ENCODE data around the gene PAQR6.
A peak's percentile ranks its signal among the peaks of the same experiment; 100 is the strongest.

PAQR6 gene

DNA sequence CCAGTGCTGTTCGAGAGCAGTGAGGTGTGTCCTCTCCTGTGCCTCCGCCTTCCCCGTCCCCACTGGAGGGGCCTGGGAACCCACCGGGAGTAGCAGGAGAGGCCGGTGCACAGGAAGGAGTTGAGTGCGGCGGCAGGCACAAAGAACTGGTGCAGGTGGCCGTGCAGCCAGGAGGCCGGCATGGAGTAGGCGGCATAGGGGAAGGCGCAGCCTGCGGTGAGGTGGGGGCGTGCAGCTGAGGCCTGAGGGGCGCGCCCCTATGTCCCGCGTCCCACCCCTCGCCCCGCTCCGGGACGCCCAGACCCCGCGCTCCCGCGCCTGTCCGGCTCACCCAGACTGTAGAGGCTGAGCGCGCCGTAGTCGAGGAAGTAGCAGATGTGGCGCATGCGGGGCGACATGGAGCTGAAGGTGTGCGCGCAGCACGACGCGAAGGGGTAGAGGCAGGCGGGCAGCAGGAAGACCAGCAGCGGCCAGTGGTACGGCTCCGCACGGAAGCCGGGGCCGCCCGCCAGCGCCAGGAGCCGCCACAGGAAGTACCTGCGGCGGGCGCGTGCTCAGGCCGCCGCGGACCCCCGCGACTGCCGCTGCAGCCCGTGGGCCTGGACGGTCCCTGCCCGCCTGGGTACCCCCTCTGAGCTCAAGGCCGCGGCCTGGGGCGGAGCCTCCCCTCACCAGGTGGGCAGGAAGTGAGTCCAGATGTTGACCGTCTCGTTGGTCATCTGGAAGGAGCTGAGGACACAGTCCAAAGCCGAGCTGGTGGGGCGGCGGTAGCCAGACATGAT, 2.2 kb downstream of the PAQR6 start:
- TF ChIP-seq, protein P1, sequence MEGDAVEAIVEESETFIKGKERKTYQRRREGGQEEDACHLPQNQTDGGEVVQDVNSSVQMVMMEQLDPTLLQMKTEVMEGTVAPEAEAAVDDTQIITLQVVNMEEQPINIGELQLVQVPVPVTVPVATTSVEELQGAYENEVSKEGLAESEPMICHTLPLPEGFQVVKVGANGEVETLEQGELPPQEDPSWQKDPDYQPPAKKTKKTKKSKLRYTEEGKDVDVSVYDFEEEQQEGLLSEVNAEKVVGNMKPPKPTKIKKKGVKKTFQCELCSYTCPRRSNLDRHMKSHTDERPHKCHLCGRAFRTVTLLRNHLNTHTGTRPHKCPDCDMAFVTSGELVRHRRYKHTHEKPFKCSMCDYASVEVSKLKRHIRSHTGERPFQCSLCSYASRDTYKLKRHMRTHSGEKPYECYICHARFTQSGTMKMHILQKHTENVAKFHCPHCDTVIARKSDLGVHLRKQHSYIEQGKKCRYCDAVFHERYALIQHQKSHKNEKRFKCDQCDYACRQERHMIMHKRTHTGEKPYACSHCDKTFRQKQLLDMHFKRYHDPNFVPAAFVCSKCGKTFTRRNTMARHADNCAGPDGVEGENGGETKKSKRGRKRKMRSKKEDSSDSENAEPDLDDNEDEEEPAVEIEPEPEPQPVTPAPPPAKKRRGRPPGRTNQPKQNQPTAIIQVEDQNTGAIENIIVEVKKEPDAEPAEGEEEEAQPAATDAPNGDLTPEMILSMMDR (IDR thresholded peaks at IDR 0.05; ENCODE audit: insufficient read depth, low read depth, low read length, missing control alignments): no peak
- DNase-seq (ENCODE audit: low read depth): peak; percentile 75
- peak overlapping the region; percentile 78 for H3K4me3 ChIP-seq (ENCODE audit: low read depth, low read length)

DNA sequence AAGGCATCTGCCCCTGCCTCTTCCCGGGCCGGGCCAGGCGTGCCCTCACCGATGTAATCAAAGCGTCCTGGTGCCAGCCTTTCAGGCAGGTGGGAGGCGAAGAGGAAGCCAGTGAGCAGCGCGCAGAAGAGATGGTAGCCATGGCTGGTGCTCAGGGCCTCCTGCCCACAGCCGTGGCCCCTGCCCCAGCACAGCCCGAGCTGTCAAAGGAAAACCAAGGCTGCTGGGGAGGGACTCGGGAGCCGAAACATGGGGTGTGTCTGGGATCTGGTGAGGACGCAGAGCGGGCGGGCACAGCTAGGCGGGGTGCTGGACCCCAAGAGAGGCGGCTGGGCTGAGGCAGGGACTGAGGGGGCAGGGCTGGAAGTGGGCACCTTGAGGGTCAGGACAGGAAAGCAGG, 3.1 kb downstream of the PAQR6 start:
- TF ChIP-seq, protein P1 (IDR thresholded peaks at IDR 0.05; ENCODE audit: insufficient read depth, low read depth, low read length, missing control alignments): no peak
- no peak for DNase-seq (ENCODE audit: low read depth)
- H3K4me3 ChIP-seq (ENCODE audit: low read depth, low read length): peak overlapping the region; percentile 78

DNA sequence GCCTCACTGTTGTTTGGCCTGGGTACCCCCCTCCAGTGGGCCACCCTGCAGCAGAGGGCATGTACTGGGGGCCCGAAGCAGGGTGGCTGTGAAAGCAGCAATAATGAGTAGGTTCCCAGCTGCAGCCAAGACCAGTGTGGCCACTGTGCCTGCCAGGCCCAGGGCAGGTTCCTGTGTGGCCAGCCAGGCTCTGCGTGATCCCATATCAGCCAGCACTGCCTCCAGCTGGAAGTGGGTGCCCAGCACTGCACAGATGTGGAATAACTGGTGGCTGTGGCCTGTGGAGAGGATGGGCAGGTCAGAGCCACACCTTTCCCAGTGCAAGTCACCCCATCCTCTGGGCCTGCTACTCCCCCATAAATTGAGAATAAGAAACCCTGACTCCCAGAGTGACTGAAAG, 3.7 kb downstream of the PAQR6 start:
- DNase-seq (ENCODE audit: low read depth): no peak
- TF ChIP-seq, protein P1 (IDR thresholded peaks at IDR 0.05; ENCODE audit: insufficient read depth, low read depth, low read length, missing control alignments): no peak
- H3K4me3 ChIP-seq (ENCODE audit: low read depth, low read length): no peak overlapping the region

DNA sequence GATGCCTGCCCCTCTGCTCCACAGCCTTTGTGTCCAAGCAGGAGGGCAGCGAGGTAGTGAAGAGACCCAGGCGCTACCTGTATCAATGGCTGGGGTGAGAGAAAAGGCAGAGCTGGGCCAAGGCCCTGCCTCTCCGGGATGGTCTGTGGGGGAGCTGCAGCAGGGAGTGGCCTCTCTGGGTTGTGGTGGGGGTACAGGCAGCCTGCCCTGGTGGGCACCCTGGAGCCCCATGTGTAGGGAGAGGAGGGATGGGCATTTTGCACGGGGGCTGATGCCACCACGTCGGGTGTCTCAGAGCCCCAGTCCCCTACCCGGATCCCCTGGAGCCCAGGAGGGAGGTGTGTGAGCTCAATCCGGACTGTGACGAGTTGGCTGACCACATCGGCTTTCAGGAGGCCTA, 5.1 kb downstream of the PAQR6 start:
- H3K4me3 ChIP-seq (ENCODE audit: low read depth, low read length): no peak overlapping the region
- TF ChIP-seq, protein P1 (IDR thresholded peaks at IDR 0.05; ENCODE audit: insufficient read depth, low read depth, low read length, missing control alignments): no peak

DNA sequence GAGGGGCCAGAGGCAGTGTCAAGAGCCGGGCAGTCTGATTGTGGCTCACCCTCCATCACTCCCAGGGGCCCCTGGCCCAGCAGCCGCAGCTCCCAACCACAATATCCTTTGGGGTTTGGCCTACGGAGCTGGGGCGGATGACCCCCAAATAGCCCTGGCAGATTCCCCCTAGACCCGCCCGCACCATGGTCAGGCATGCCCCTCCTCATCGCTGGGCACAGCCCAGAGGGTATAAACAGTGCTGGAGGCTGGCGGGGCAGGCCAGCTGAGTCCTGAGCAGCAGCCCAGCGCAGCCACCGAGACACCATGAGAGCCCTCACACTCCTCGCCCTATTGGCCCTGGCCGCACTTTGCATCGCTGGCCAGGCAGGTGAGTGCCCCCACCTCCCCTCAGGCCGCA, 5.9 kb downstream of the PAQR6 start, which contains the start of gene BGLAP:
Gene BGLAP, plus strand, starts transcription at position 259 of the 400 bp plus-strand sequence. Its CDS starts 48 bp downstream, at position 307.
- no peak for DNase-seq (ENCODE audit: low read depth)
- H3K4me3 ChIP-seq (ENCODE audit: low read depth, low read length): no peak within 1 kb of the TSS
- TF ChIP-seq, protein P1 (IDR thresholded peaks at IDR 0.05; ENCODE audit: insufficient read depth, low read depth, low read length, missing control alignments): no peak

More for the DNA sequence above, 5.1 kb downstream of the PAQR6 start:
- DNase-seq (ENCODE audit: low read depth): no peak

DNA sequence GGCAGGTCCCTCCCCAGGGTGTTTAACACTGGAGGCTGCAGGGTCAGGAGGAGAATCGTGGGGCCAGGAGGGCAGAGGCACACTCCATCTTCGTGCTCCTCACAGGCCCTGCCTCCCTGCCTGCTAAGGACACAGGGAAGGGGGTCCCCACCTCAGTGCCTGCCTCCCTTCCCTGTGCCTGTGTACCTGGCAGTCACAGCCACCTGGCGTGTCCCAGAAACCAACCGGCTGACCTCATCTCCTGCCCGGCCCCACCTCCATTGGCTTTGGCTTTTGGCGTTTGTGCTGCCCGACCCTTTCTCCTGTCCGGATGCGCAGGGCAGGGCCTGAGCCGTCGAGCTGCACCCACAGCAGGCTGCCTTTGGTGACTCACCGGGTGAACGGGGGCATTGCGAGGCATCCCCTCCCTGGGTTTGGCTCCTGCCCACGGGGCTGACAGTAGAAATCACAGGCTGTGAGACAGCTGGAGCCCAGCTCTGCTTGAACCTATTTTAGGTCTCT, 6.5 kb downstream of the PAQR6 start:
- DNase-seq (ENCODE audit: low read depth): no peak
- TF ChIP-seq, protein P1 (IDR thresholded peaks at IDR 0.05; ENCODE audit: insufficient read depth, low read depth, low read length, missing control alignments): no peak
- H3K4me3 ChIP-seq (ENCODE audit: low read depth, low read length): no peak overlapping the region

Data from GM12865 (cell line).